H1 (cell line): Measurements from ENCODE around the gene CCDC77. TPM values are rescaled to one million over a fixed set of nuclear protein-coding genes. Genes with fewer than 3 reads are reported as not detected.

Source experiments
- CTCF ChIA-PET: fragments of 300-600 bp; sonication (Branson Sonifier 250); formaldehyde crosslinking; loops from one replicate; lab custom pipeline; 2021; ENCODE audit not compliant: partially characterized antibody; lab: Charles Lee
- POLR2A ChIA-PET: fragments of 300-600 bp; sonication (Branson Sonifier 250); formaldehyde crosslinking; loops from one replicate; lab custom pipeline; 2021; ENCODE audit warnings: inconsistent platforms; ENCODE audit not compliant: partially characterized antibody; lab: Charles Lee
- DNase-seq, 2 experiments: peaks; one replicate each; pipeline versions ENCODE4 v3.0.0 to v3.0.0-alpha.2; 2010 to 2022; ENCODE audit warnings: low spot score in 2 of 2, low read depth in 1 of 2, mixed read lengths in 1 of 2
- FAIRE-seq: peaks from 2 replicates; lab custom pipeline; 2011; peaks lifted over from hg19 to GRCh38; lab: Jason Lieb, UNC
- H2AFZ ChIP-seq: 2 replicates; pipeline ENCODE4 v1.8.1; 2012; ENCODE audit warnings: low read length, inconsistent platforms
- H2AK5ac ChIP-seq: 2 replicates; pipeline ENCODE4 v1.6.1; 2013; ENCODE audit warnings: low read depth, low read length
- H2BK120ac ChIP-seq: replicated peaks from 2 replicates; pipeline ENCODE3; 2013; ENCODE audit warnings: low read depth, low read length, inconsistent platforms
- H2BK12ac ChIP-seq: 2 replicates; pipeline ENCODE4 v1.6.1; 2013; ENCODE audit warnings: low read depth, low read length
- H2BK15ac ChIP-seq: 2 replicates; pipeline ENCODE4 v1.6.1; 2013; ENCODE audit warnings: low read length
- H2BK20ac ChIP-seq: 2 replicates; pipeline ENCODE4 v1.6.1; 2013; ENCODE audit warnings: low read length
- H2BK5ac ChIP-seq: 2 replicates; pipeline ENCODE4 v1.6.1; 2013; ENCODE audit warnings: low read depth, low read length
- H3K14ac ChIP-seq: 2 replicates; pipeline ENCODE4 v1.6.1; 2013; ENCODE audit warnings: inconsistent platforms; ENCODE audit not compliant: insufficient read length
- H3K18ac ChIP-seq: 2 replicates; pipeline ENCODE4 v1.6.1; 2013; ENCODE audit warnings: low read length; ENCODE audit errors: extremely low read depth
- H3K23ac ChIP-seq: 2 replicates; pipeline ENCODE4 v1.6.1; 2013; ENCODE audit warnings: inconsistent platforms; ENCODE audit not compliant: insufficient read length
- H3K23me2 ChIP-seq: 2 replicates; pipeline ENCODE4 v1.6.1; 2013; ENCODE audit warnings: low read depth, low read length
- H3K27ac ChIP-seq: 2 replicates; pipeline ENCODE4 v1.6.1; 2011; ENCODE audit warnings: low read depth, low read length, inconsistent platforms
- H3K27me3 ChIP-seq, 4 experiments: replicated peaks in 1 of 4; 1 replicate in 1 of 4; 2 replicates in 3 of 4; pipeline versions ENCODE4 v1.6.1 to v1.8.1; 2011 to 2013; ENCODE audit warnings: low read length in 3 of 4, mild to moderate bottlenecking in 3 of 4, inconsistent platforms in 2 of 4, mixed read lengths in 2 of 4, moderate library complexity in 1 of 4; ENCODE audit not compliant: control insufficient read depth in 3 of 4, insufficient read depth in 3 of 4; ENCODE audit errors: extremely low read depth in 1 of 4
- H3K36me3 ChIP-seq, 4 experiments: 2 replicates each; pipeline versions ENCODE4 v1.6.1 to v1.8.1; 2011 to 2013; ENCODE audit warnings: mild to moderate bottlenecking in 4 of 4, low read length in 3 of 4, moderate library complexity in 2 of 4, control low read depth in 1 of 4, inconsistent platforms in 1 of 4; ENCODE audit not compliant: insufficient read depth in 4 of 4, control insufficient read depth in 2 of 4
- H3K4ac ChIP-seq: replicated peaks from 2 replicates; pipeline ENCODE3; 2013; ENCODE audit warnings: low read length, low read depth, mixed read lengths, inconsistent platforms; ENCODE audit not compliant: insufficient read length
- H3K4me1 ChIP-seq, 4 experiments: replicated peaks in 1 of 4; 1 replicate in 1 of 4; 2 replicates in 3 of 4; pipeline versions ENCODE4 v1.6.1 to v1.8.1; 2011 to 2013; ENCODE audit warnings: low read length in 3 of 4, inconsistent platforms in 2 of 4, mixed read lengths in 1 of 4; ENCODE audit not compliant: insufficient read depth in 4 of 4, control insufficient read depth in 3 of 4
- H3K4me2 ChIP-seq, 2 experiments: 2 replicates each; pipeline versions ENCODE4 v1.6.1 to v1.8.1; 2011 to 2013; ENCODE audit warnings: low read depth in 2 of 2, low read length in 2 of 2, control low read depth in 1 of 2, inconsistent platforms in 1 of 2, mild to moderate bottlenecking in 1 of 2; ENCODE audit not compliant: insufficient read depth in 1 of 2
- H3K4me3 ChIP-seq, 4 experiments: fragments of 200-600, 300-600 bp in 1 of 4; sonication (generic), shearing (Covaris generic), sonication (Bioruptor Twin) in 1 of 4; 2 replicates each; pipeline versions ENCODE4 v1.5.1 to v1.8.1; 2011 to 2016; ENCODE audit warnings: low read length in 4 of 4, low read depth in 3 of 4, control low read depth in 2 of 4, inconsistent platforms in 2 of 4, mild to moderate bottlenecking in 2 of 4, mixed read lengths in 1 of 4, moderate library complexity in 1 of 4; ENCODE audit not compliant: insufficient read depth in 2 of 4; ENCODE audit errors: extremely low read depth in 1 of 4
- H3K56ac ChIP-seq: replicated peaks from 2 replicates; pipeline ENCODE3; 2013; ENCODE audit warnings: low read depth, mild to moderate bottlenecking, mixed read lengths, low read length, inconsistent platforms; ENCODE audit not compliant: insufficient read length
- H3K79me1 ChIP-seq: 2 replicates; pipeline ENCODE4 v1.6.1; 2013; ENCODE audit warnings: low read depth, low read length, control low read depth
- H3K79me2 ChIP-seq, 2 experiments: 2 replicates each; pipeline versions ENCODE4 v1.6.1 to v1.8.1; 2012 to 2013; ENCODE audit warnings: low read length in 2 of 2, mild to moderate bottlenecking in 2 of 2, inconsistent platforms in 1 of 2; ENCODE audit not compliant: insufficient read depth in 2 of 2, control insufficient read depth in 1 of 2
- H3K9ac ChIP-seq, 4 experiments: replicated peaks in 1 of 4; 1 replicate in 1 of 4; 2 replicates in 3 of 4; pipeline versions ENCODE4 v1.6.1 to v1.8.1; 2011 to 2013; ENCODE audit warnings: low read depth in 3 of 4, low read length in 3 of 4, control low read depth in 2 of 4, mild to moderate bottlenecking in 2 of 4, moderate library complexity in 2 of 4, inconsistent platforms in 1 of 4; ENCODE audit errors: extremely low read depth in 1 of 4
- H3K9me3 ChIP-seq, 2 experiments: 2 replicates each; pipeline versions ENCODE4 v1.6.1 to v1.8.1; 2012 to 2013; ENCODE audit warnings: mild to moderate bottlenecking in 2 of 2, moderate library complexity in 2 of 2, control low read depth in 1 of 2, inconsistent platforms in 1 of 2, low read depth in 1 of 2, low read length in 1 of 2, mixed read lengths in 1 of 2; ENCODE audit not compliant: insufficient read depth in 2 of 2
- H4K20me1 ChIP-seq, 2 experiments: replicated peaks in 1 of 2; 2 replicates each; pipeline versions ENCODE3 to v1.8.1; 2011 to 2013; ENCODE audit warnings: inconsistent platforms in 2 of 2, low read length in 2 of 2, mild to moderate bottlenecking in 1 of 2; ENCODE audit not compliant: insufficient read depth in 2 of 2, control insufficient read depth in 1 of 2
- H4K5ac ChIP-seq: 2 replicates; pipeline ENCODE4 v1.6.1; 2013; ENCODE audit warnings: low read length, low read depth, mixed read lengths, inconsistent platforms; ENCODE audit not compliant: insufficient read length
- H4K8ac ChIP-seq: 2 replicates; pipeline ENCODE4 v1.8.0; 2013; ENCODE audit warnings: mild to moderate bottlenecking, moderate library complexity, low read length, inconsistent platforms; ENCODE audit not compliant: insufficient read depth; ENCODE audit errors: extremely low read depth
- H4K91ac ChIP-seq: replicated peaks from 2 replicates; pipeline ENCODE3; 2013; ENCODE audit warnings: low read length, mixed read lengths, inconsistent platforms; ENCODE audit not compliant: insufficient read length
- EP300 ChIP-seq, 2 experiments: IDR thresholded peaks; 1 replicate in 1 of 2; 2 replicates in 1 of 2; pipeline ENCODE4 v1.6.1; 2011 to 2012; ENCODE audit warnings: low read depth in 2 of 2, low read length in 2 of 2, mild to moderate bottlenecking in 2 of 2, borderline replicate concordance in 1 of 2, inconsistent platforms in 1 of 2, moderate library complexity in 1 of 2
- JUN ChIP-seq: IDR thresholded peaks from 2 replicates; pipeline ENCODE4 v1.6.1; 2011; ENCODE audit warnings: low read depth, mild to moderate bottlenecking, improper control_type of control experiment, low read length
- KDM5A ChIP-seq: fragments of 200-600 bp; IDR thresholded peaks from 2 replicates; pipeline ENCODE4 v1.7.1; 2012; ENCODE audit warnings: mild to moderate bottlenecking, low read length, inconsistent platforms, mixed read lengths
- SAP30 ChIP-seq: fragments of 300-600 bp; sonication (generic); IDR thresholded peaks from 2 replicates; pipeline ENCODE4 v1.7.1; 2012; ENCODE audit warnings: low read length, moderate library complexity, mild to moderate bottlenecking, inconsistent platforms; ENCODE audit not compliant: insufficient read depth, insufficient replicate concordance
- SIRT6 ChIP-seq: IDR thresholded peaks from one replicate; pipeline ENCODE4 v1.7.1; 2012; ENCODE audit warnings: low read length, inconsistent platforms
- SIX5 ChIP-seq: IDR thresholded peaks from 2 replicates; pipeline ENCODE4 v1.6.1; 2011; ENCODE audit warnings: mild to moderate bottlenecking, low read depth, low read length
- TAF1 ChIP-seq: IDR thresholded peaks from 2 replicates; pipeline ENCODE4 v1.6.1; 2011; ENCODE audit warnings: mild to moderate bottlenecking, low read depth, low read length
- TBP ChIP-seq: IDR thresholded peaks from 2 replicates; pipeline ENCODE4 v1.6.1; 2011; ENCODE audit warnings: low read depth, low read length, improper control_type of control experiment
- WGBS, 2 experiments: shearing (Covaris generic) in 1 of 2; methylation state at CpG; one replicate each; pipeline versions ENCODE4 v1.1.6 to v1.1.7; 2013 to 2015; ENCODE audit warnings: low lambda C conversion rate in 2 of 2, mixed read lengths in 2 of 2, inconsistent platforms in 1 of 2, low coverage in 1 of 2, missing lambda C conversion rate in 1 of 2; ENCODE audit not compliant: insufficient replicate concordance in 2 of 2, insufficient coverage in 1 of 2, insufficient read length in 1 of 2; ENCODE audit errors: extremely low coverage in 1 of 2, missing lambda C conversion rate in 1 of 2; 5-methylcytosine and 5-hydroxymethylcytosine counted together
- polyA plus RNA-seq, 7 experiments: library from polyadenylated mRNA; depleted of rRNA in 3 of 7; stranded (reverse) in 5 of 7; unstranded in 2 of 7; fragments of >200 nt in 5 of 7; fragments of 200-250 nt in 2 of 7; gene quantifications; 1 replicate in 5 of 7; 2 replicates in 1 of 7; 4 replicates in 1 of 7; pipeline versions ENCODE4 v1.2.1 to v1.2.3, GENCODE V29; 2011 to 2013; ENCODE audit warnings: missing spikeins in 2 of 7, mixed read lengths in 2 of 7
- total RNA-seq: library from RNA; stranded (reverse); fragmentation: NEBNext Ultra II Directional; extraction: Animal tissue kit (Norgen Biotek cat#: 25700); gene quantifications from 2 replicates; pipeline ENCODE4 v1.2.1, GENCODE V29; 2021
- TF ChIP-seq, protein P1 (sequence below): IDR thresholded peaks from 2 replicates; pipeline ENCODE4 v1.6.1; 2012; ENCODE audit warnings: low read length, inconsistent platforms

Gene CCDC77
- total and polyA plus RNA-seq, 2 of the 8 experiments (the other 6 are each of a cell fraction or from before 2014, with no cell fraction given) = 10.3 to 30.4 TPM

DNA sequence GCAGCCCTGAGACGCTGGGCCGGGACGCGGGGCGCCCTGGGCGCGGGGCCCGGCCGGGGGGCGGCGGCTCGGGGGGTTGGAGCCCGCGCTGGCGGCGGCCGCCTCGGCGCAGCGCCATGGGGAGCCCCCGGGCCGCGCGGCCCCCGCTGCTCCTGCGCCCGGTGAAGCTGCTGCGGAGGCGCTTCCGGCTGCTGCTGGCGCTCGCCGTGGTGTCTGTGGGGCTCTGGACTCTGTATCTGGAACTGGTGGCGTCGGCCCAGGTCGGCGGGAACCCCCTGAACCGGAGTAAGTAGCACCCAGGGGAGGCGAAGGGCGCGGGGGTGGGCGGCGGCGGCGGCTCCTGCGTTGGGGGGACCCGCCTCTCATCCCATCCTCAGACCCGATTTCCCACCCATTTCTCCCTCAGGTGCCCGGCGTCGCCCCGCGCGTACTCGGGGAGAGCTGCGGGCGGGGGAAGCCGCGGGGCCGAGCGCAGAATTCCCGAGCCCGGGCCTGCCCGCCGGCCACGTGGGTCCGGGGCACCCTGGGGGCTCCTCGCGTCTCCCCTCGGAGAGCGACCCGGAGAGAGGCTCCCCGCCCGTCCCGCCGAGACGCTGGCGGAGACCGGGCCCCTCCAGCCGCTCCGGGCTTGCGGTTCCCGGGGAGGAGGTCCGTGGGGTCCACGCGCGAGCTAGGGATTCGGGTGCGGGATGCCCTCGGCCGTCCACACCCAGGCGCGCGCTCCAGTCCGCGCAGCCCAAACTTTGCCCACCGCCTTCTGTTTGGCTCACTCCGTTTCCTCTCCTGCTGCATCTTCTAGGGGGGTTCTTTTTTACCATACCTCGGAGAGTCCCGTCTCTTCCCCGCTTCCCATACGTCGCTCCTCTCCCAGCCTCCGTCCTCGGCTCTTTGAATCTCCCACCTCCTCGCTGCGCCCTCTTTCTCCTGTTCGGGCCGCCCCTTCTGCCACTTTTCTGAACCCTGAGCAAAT is 59.1 kb downstream of the CCDC77 start:
- ChIA-PET POLR2A (interaction anchor here (0.8 to 2.1 kb wide), 2 partner anchors 10 to 16 kb away, joined by 3 to 8 read pairs; no protein-coding TSS in a partner anchor), CTCF (no interaction called here)
- peak in 1 of 2 experiments; percentile 55 for DNase-seq
- Histone ChIP-seq H2BK12ac (no peak overlapping the region), H3K14ac (no peak overlapping the region), H3K79me2 (no peaks in the 10 kb centered on the region; a peak in 1 of 4 replicates), H3K9ac (peak overlapping the region in 1 of 4 experiments; percentile 78; a peak in 1 of 7 replicates), H3K9me3 (no peaks in the 10 kb centered on the region), H3K56ac (no peak overlapping the region), H3K27ac (no peak overlapping the region), H2AFZ (no peak overlapping the region), H3K18ac (no peak overlapping the region), H2BK20ac (no peak overlapping the region), H3K27me3 (peaks cover 0 to 30% (median 16%) of the 10 kb centered on the region in 4 experiments; a peak in 6 of 7 replicates), H4K91ac (no peak overlapping the region), H4K8ac (no peak overlapping the region), H4K5ac (no peak overlapping the region), H3K4ac (no peak overlapping the region), H3K4me1 (peaks cover 0 to 4% (median 2%) of the 10 kb centered on the region in 4 experiments; a peak in 3 of 7 replicates), H3K23me2 (peaks cover 9% of the 10 kb centered on the region; the same call in 1 of the 2 replicates), H3K4me3 (peak overlapping the region; percentile 59 to 72 (median 62)), H2BK5ac (no peak overlapping the region), H3K23ac (no peak overlapping the region), H4K20me1 (peaks cover 5 to 6% of the 10 kb centered on the region in 2 experiments), H3K4me2 (peak overlapping the region; percentile 61 to 88), H3K36me3 (no peaks in the 10 kb centered on the region), H2AK5ac (no peak overlapping the region), H2BK15ac (no peak overlapping the region), H3K79me1 (no peaks in the 10 kb centered on the region; the same call in 1 of the 2 replicates), H2BK120ac (no peak overlapping the region)
- no peak for FAIRE-seq
- 4% methylated on average over 60 of the region's 109 CpGs; no CpG with 5 or more reads in 1 of the 2 experiments for WGBS, 2 experiments
- TF ChIP-seq SIRT6 = no peak
- TF ChIP-seq JUN = no peak
- TF ChIP-seq TAF1 = no peak
- no peak for TF ChIP-seq EP300 (IDR thresholded peaks at IDR 0.05; ENCODE audit: borderline replicate concordance in 1 of 2, low read depth in 2 of 2, low read length in 2 of 2)
- TF ChIP-seq, protein P1, sequence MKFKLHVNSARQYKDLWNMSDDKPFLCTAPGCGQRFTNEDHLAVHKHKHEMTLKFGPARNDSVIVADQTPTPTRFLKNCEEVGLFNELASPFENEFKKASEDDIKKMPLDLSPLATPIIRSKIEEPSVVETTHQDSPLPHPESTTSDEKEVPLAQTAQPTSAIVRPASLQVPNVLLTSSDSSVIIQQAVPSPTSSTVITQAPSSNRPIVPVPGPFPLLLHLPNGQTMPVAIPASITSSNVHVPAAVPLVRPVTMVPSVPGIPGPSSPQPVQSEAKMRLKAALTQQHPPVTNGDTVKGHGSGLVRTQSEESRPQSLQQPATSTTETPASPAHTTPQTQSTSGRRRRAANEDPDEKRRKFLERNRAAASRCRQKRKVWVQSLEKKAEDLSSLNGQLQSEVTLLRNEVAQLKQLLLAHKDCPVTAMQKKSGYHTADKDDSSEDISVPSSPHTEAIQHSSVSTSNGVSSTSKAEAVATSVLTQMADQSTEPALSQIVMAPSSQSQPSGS = no peak
- no peak for TF ChIP-seq SAP30
- TF ChIP-seq KDM5A = no peak
- TF ChIP-seq SIX5 = no peak
- TF ChIP-seq TBP = no peak
